ENCODE data around the gene TRANK1.

DNA sequence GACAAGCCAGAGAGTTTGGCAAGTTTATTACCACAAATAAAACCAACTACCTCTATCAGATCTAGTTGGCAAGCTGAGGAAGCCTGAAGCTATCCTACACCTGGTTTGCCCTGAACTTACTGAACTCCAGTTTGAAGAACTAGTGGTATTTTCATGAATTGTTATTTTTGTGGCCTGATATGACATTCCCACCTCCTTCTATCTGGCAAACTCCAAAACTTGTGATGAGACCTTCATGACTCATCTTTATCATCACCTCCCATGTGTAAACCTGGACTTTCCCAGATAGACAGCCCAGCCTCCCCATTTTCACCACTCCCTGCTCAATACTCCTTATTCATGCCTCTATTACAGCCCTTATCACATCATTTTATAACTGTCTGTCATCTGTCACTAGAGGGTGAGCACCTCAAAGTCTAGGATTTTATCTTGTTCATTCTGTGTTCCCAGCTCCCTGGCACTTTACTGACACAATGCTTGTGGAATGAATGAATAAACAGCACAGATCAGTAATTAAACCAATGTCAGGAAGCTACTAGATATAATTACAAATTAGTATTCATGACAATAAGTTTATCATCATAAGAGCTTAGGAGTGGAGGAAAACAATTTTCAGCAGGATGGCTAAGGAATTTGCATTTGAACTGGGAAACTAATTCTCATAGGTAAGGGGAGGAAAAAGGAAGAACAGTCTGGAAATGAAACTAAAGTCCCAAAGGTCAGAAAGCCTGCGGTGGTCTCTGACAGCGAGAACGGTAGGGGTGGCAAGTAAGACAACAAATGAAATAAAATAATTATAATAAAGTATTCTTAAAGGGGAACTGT is 13.2 kb upstream of the TRANK1 start:
- TF ChIP-seq, protein P1, sequence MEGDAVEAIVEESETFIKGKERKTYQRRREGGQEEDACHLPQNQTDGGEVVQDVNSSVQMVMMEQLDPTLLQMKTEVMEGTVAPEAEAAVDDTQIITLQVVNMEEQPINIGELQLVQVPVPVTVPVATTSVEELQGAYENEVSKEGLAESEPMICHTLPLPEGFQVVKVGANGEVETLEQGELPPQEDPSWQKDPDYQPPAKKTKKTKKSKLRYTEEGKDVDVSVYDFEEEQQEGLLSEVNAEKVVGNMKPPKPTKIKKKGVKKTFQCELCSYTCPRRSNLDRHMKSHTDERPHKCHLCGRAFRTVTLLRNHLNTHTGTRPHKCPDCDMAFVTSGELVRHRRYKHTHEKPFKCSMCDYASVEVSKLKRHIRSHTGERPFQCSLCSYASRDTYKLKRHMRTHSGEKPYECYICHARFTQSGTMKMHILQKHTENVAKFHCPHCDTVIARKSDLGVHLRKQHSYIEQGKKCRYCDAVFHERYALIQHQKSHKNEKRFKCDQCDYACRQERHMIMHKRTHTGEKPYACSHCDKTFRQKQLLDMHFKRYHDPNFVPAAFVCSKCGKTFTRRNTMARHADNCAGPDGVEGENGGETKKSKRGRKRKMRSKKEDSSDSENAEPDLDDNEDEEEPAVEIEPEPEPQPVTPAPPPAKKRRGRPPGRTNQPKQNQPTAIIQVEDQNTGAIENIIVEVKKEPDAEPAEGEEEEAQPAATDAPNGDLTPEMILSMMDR (optimal IDR thresholded peaks at IDR 0.05 in 1 of 3, IDR thresholded peaks at IDR 0.05 in 1 of 3, conservative IDR thresholded peaks at IDR 0.05 in 1 of 3; ENCODE audit: extremely low read depth in 1 of 3, insufficient read depth in 2 of 3, low read length in 3 of 3) = no peak
- TF ChIP-seq EZH2 (IDR thresholded peaks at IDR 0.05; ENCODE audit: low read length) = no peak

All from keratinocyte (primary cell).